HepG2 (cell line): Measurements from ENCODE around the gene ZNF318.

Source experiments
- CCAR2 ChIP-seq: fragments of 200-400 bp; formaldehyde crosslinking; optimal IDR thresholded peaks from 2 replicates; pipeline ENCODE3; 2018; ENCODE audit warnings: low read depth, mild to moderate bottlenecking, low read length, moderate library complexity
- GABPA ChIP-seq, 2 experiments: IDR thresholded peaks; 2 replicates each; pipeline ENCODE4 v1.6.1; 2011 to 2016; ENCODE audit warnings: low read depth in 2 of 2, low read length in 1 of 2, missing biosample characterization in 1 of 2, missing genetic modification characterization in 1 of 2
- MTF1 ChIP-seq: sonication (generic); formaldehyde crosslinking; IDR thresholded peaks from 2 replicates; pipeline ENCODE4 v1.5.0; 2020; ENCODE audit warnings: missing genetic modification reagents
- POLR2A ChIP-seq, 2 experiments: IDR thresholded peaks; 2 replicates each; pipeline ENCODE4 v1.6.1; 2011; ENCODE audit warnings: low read depth in 2 of 2, low read length in 2 of 2, mild to moderate bottlenecking in 1 of 2, moderate library complexity in 1 of 2; ENCODE audit not compliant: insufficient read depth in 1 of 2
- SMAD1 ChIP-seq: sonication (generic); formaldehyde crosslinking; IDR thresholded peaks from 2 replicates; pipeline ENCODE4 v1.4.0; 2020; ENCODE audit warnings: missing genetic modification reagents, low read depth, mild to moderate bottlenecking, borderline replicate concordance
- SMAD3 ChIP-seq: sonication (generic); formaldehyde crosslinking; IDR thresholded peaks from 2 replicates; pipeline ENCODE4 v1.4.0; 2020; ENCODE audit warnings: missing genetic modification reagents
- U2AF2 ChIP-seq: fragments of 200-400 bp; formaldehyde crosslinking; IDR thresholded peaks from 2 replicates; pipeline ENCODE4 v1.6.1; 2017; ENCODE audit warnings: low read depth, mild to moderate bottlenecking, low read length
- ZBTB2 ChIP-seq: sonication (generic); formaldehyde crosslinking; IDR thresholded peaks from 2 replicates; pipeline ENCODE4 v1.8.0; 2022; ENCODE audit warnings: low read depth, missing genetic modification reagents
- ZC3H13 ChIP-seq: sonication (generic); formaldehyde crosslinking; IDR thresholded peaks from 2 replicates; pipeline ENCODE4 v1.8.1; 2023; ENCODE audit warnings: mild to moderate bottlenecking, missing genetic modification reagents, moderate library complexity
- ZNF17 ChIP-seq: sonication (generic); formaldehyde crosslinking; IDR thresholded peaks from 2 replicates; pipeline ENCODE4 v1.5.0; 2020; ENCODE audit warnings: mild to moderate bottlenecking, missing genetic modification reagents
- ZNF562 ChIP-seq: sonication (generic); formaldehyde crosslinking; IDR thresholded peaks from 2 replicates; pipeline ENCODE4 v1.8.0; 2022; ENCODE audit warnings: missing genetic modification reagents, borderline replicate concordance
- TF ChIP-seq, protein P1 (sequence below): sonication (generic); formaldehyde crosslinking; IDR thresholded peaks from 2 replicates; pipeline ENCODE4 v1.5.0; 2020; ENCODE audit warnings: mild to moderate bottlenecking, missing genetic modification reagents, moderate library complexity
- TF ChIP-seq, protein P2 (sequence below): sonication (generic); formaldehyde crosslinking; IDR thresholded peaks from 2 replicates; pipeline ENCODE4 v1.9.0; 2021; ENCODE audit warnings: missing genetic modification reagents, borderline replicate concordance

- TF ChIP-seq ZNF562 (no peak), CCAR2 (no peak), GABPA (IDR thresholded peaks at IDR 0.05; ENCODE audit: low read depth, low read length) (no peak), GABPA (CRISPR knock-in tag; IDR thresholded peaks at IDR 0.05; ENCODE audit: low read depth) (no peak), POLR2A (IDR thresholded peaks at IDR 0.05; ENCODE audit: insufficient read depth in 1 of 2, low read depth in 2 of 2, low read length in 2 of 2) (no peak), ZBTB2 (no peak), SMAD3 (CRISPR knock-in tag) (no peak), ZC3H13 (CRISPR knock-in tag) (no peak), SMAD1 (no peak), ZNF17 (CRISPR knock-in tag) (no peak), U2AF2 (no peak), MTF1 (CRISPR knock-in tag) (no peak)
- TF ChIP-seq, protein P1, sequence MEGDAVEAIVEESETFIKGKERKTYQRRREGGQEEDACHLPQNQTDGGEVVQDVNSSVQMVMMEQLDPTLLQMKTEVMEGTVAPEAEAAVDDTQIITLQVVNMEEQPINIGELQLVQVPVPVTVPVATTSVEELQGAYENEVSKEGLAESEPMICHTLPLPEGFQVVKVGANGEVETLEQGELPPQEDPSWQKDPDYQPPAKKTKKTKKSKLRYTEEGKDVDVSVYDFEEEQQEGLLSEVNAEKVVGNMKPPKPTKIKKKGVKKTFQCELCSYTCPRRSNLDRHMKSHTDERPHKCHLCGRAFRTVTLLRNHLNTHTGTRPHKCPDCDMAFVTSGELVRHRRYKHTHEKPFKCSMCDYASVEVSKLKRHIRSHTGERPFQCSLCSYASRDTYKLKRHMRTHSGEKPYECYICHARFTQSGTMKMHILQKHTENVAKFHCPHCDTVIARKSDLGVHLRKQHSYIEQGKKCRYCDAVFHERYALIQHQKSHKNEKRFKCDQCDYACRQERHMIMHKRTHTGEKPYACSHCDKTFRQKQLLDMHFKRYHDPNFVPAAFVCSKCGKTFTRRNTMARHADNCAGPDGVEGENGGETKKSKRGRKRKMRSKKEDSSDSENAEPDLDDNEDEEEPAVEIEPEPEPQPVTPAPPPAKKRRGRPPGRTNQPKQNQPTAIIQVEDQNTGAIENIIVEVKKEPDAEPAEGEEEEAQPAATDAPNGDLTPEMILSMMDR (CRISPR knock-in tag): no peak
- TF ChIP-seq, protein P2, sequence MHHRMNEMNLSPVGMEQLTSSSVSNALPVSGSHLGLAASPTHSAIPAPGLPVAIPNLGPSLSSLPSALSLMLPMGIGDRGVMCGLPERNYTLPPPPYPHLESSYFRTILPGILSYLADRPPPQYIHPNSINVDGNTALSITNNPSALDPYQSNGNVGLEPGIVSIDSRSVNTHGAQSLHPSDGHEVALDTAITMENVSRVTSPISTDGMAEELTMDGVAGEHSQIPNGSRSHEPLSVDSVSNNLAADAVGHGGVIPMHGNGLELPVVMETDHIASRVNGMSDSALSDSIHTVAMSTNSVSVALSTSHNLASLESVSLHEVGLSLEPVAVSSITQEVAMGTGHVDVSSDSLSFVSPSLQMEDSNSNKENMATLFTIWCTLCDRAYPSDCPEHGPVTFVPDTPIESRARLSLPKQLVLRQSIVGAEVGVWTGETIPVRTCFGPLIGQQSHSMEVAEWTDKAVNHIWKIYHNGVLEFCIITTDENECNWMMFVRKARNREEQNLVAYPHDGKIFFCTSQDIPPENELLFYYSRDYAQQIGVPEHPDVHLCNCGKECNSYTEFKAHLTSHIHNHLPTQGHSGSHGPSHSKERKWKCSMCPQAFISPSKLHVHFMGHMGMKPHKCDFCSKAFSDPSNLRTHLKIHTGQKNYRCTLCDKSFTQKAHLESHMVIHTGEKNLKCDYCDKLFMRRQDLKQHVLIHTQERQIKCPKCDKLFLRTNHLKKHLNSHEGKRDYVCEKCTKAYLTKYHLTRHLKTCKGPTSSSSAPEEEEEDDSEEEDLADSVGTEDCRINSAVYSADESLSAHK (CRISPR knock-in tag): no peak
Measured at GRCh38 chr6:43389730-43390295, 20.4 kb upstream of the ZNF318 start.
